ENCODE results near the gene PCGF2. TPM values are rescaled to one million over a fixed set of nuclear protein-coding genes. Genes with fewer than 3 reads are reported as not detected.

The PCGF2 gene
- total RNA-seq, 1 experiment from 2014 or later, result 43.9 TPM

- Histone ChIP-seq H3K27me3 (ENCODE audit: control insufficient read depth, insufficient read depth, low read length) (no peaks in the 10 kb centered on the region), H3K4me3 (ENCODE audit: low read depth in 2 of 2, low read length in 2 of 2) (no peak overlapping the region), H3K4me1 (ENCODE audit: control insufficient read depth, insufficient read depth, low read length) (no peaks in the 10 kb centered on the region), H3K9me3 (ENCODE audit: control insufficient read depth, insufficient read depth, low read depth, low read length) (no peaks in the 10 kb centered on the region), H3K27ac (ENCODE audit: low read length) (no peak overlapping the region), H3K36me3 (ENCODE audit: control insufficient read depth, insufficient read depth, low read length) (no peaks in the 10 kb centered on the region)
- BruUV-seq (replicated peaks), result no TSS peak
- no peak for DNase-seq (ENCODE audit: low read depth, low spot score)
- TF ChIP-seq, protein P1, sequence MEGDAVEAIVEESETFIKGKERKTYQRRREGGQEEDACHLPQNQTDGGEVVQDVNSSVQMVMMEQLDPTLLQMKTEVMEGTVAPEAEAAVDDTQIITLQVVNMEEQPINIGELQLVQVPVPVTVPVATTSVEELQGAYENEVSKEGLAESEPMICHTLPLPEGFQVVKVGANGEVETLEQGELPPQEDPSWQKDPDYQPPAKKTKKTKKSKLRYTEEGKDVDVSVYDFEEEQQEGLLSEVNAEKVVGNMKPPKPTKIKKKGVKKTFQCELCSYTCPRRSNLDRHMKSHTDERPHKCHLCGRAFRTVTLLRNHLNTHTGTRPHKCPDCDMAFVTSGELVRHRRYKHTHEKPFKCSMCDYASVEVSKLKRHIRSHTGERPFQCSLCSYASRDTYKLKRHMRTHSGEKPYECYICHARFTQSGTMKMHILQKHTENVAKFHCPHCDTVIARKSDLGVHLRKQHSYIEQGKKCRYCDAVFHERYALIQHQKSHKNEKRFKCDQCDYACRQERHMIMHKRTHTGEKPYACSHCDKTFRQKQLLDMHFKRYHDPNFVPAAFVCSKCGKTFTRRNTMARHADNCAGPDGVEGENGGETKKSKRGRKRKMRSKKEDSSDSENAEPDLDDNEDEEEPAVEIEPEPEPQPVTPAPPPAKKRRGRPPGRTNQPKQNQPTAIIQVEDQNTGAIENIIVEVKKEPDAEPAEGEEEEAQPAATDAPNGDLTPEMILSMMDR (IDR thresholded peaks at IDR 0.05), result no peak
- TF ChIP-seq, protein P2, sequence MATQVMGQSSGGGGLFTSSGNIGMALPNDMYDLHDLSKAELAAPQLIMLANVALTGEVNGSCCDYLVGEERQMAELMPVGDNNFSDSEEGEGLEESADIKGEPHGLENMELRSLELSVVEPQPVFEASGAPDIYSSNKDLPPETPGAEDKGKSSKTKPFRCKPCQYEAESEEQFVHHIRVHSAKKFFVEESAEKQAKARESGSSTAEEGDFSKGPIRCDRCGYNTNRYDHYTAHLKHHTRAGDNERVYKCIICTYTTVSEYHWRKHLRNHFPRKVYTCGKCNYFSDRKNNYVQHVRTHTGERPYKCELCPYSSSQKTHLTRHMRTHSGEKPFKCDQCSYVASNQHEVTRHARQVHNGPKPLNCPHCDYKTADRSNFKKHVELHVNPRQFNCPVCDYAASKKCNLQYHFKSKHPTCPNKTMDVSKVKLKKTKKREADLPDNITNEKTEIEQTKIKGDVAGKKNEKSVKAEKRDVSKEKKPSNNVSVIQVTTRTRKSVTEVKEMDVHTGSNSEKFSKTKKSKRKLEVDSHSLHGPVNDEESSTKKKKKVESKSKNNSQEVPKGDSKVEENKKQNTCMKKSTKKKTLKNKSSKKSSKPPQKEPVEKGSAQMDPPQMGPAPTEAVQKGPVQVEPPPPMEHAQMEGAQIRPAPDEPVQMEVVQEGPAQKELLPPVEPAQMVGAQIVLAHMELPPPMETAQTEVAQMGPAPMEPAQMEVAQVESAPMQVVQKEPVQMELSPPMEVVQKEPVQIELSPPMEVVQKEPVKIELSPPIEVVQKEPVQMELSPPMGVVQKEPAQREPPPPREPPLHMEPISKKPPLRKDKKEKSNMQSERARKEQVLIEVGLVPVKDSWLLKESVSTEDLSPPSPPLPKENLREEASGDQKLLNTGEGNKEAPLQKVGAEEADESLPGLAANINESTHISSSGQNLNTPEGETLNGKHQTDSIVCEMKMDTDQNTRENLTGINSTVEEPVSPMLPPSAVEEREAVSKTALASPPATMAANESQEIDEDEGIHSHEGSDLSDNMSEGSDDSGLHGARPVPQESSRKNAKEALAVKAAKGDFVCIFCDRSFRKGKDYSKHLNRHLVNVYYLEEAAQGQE (IDR thresholded peaks at IDR 0.05; ENCODE audit: insufficient read depth in 1 of 2, low read depth in 2 of 2, low read length in 1 of 2), result no peak
- TF ChIP-seq SIN3A (IDR thresholded peaks at IDR 0.05; ENCODE audit: borderline replicate concordance, insufficient read depth, low read depth, low read length), result no peak
- no peak for TF ChIP-seq TCF7L2 (IDR thresholded peaks at IDR 0.05; ENCODE audit: low read depth, low read length)
- TF ChIP-seq POLR2AphosphoS5 (IDR thresholded peaks at IDR 0.05; ENCODE audit: low read depth, low read length), result no peak
- POLR2A ChIA-PET, result interaction anchor here (0.6 kb wide), 1 partner anchor 257 kb away, joined by 9 read pairs; no protein-coding TSS in a partner anchor
- no peak for ATAC-seq
- intact Hi-C loops (cut with micrococcal nuclease; ENCODE audit: unreplicated experiment) (no loop called here), in situ Hi-C loops (cut with HindIII; ENCODE audit: low pct_unique_long_range_greater_than_20kb, low sequenced_read_pairs) (no loop called here)
- CTCF ChIA-PET, result interaction anchor here (0.5 kb wide), 1 partner anchor 39 kb away, joined by 3 read pairs; no protein-coding TSS in a partner anchor
Measured at GRCh38 chr17:38717139-38717745, 30.9 kb downstream of the PCGF2 start.

DNA sequence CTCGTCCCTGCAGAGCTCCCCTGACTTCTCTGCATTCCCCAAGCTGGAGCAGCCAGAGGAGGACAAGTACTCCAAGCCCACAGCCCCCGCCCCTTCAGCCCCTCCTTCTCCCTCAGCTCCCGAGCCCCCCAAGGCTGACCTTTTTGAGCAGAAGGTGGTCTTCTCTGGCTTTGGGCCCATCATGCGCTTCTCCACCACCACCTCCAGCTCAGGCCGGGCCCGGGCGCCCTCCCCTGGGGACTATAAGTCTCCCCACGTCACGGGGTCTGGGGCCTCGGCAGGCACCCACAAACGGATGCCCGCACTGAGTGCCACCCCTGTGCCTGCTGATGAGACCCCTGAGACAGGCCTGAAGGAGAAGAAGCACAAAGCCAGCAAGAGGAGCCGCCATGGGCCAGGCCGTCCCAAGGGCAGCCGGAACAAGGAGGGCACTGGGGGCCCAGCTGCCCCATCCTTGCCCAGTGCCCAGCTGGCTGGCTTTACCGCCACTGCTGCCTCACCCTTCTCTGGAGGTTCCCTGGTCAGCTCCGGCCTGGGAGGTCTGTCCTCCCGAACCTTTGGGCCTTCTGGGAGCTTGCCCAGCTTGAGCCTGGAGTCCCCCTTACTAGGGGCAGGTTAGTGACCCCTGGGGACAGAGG, 31.6 kb downstream of the PCGF2 start:
- Histone ChIP-seq H3K4me3 (ENCODE audit: low read depth in 2 of 2, low read length in 2 of 2) (no peak overlapping the region), H3K27me3 (ENCODE audit: control insufficient read depth, insufficient read depth, low read length) (no peaks in the 10 kb centered on the region), H3K36me3 (ENCODE audit: control insufficient read depth, insufficient read depth, low read length) (no peaks in the 10 kb centered on the region), H3K9me3 (ENCODE audit: control insufficient read depth, insufficient read depth, low read depth, low read length) (no peaks in the 10 kb centered on the region), H3K27ac (ENCODE audit: low read length) (no peak overlapping the region), H3K4me1 (ENCODE audit: control insufficient read depth, insufficient read depth, low read length) (no peaks in the 10 kb centered on the region)
- intact Hi-C loops (cut with micrococcal nuclease; ENCODE audit: unreplicated experiment), result no loop called here
- TF ChIP-seq, protein P1 (IDR thresholded peaks at IDR 0.05), result no peak
- no peak for TF ChIP-seq TCF7L2 (IDR thresholded peaks at IDR 0.05; ENCODE audit: low read depth, low read length)
- no peak for TF ChIP-seq POLR2AphosphoS5 (IDR thresholded peaks at IDR 0.05; ENCODE audit: low read depth, low read length)
- TF ChIP-seq, protein P2 (IDR thresholded peaks at IDR 0.05; ENCODE audit: insufficient read depth in 1 of 2, low read depth in 2 of 2, low read length in 1 of 2), result no peak
- TF ChIP-seq SIN3A (IDR thresholded peaks at IDR 0.05; ENCODE audit: borderline replicate concordance, insufficient read depth, low read depth, low read length), result no peak
- POLR2A ChIA-PET, result interaction anchor here (0.6 kb wide), 1 partner anchor 258 kb away, joined by 9 read pairs; no protein-coding TSS in a partner anchor
- ATAC-seq (no peak), DNase-seq (ENCODE audit: low read depth, low spot score) (no peak)
- CTCF ChIA-PET, result no interaction called here
- BruUV-seq (replicated peaks), result no TSS peak
- in situ Hi-C loops (cut with HindIII; ENCODE audit: low pct_unique_long_range_greater_than_20kb, low sequenced_read_pairs), result no loop called here
